Lower lobe of right lung (tissue), 2 donors: ENCODE results near the gene ACTG1. TPM values are rescaled to one million over a fixed set of nuclear protein-coding genes. Genes with fewer than 3 reads are reported as not detected.

Experiments
- ATAC-seq, 2 donors: fragments of 200-7000 bp; cut with Tn5 transposase; one replicate each; pipeline ENCODE4 v1.9.1; 2020 to 2022; ENCODE audit warnings: mild to moderate bottlenecking in 2 of 2, moderate library complexity in 2 of 2
- DNase-seq: peaks from one replicate; pipeline ENCODE4 v3.0.0-alpha.2; 2020
- H3K27ac ChIP-seq: fragments of 200-600 bp; one replicate; pipeline ENCODE4 v1.8.0; 2022
- H3K27me3 ChIP-seq: fragments of 200-600 bp; one replicate; pipeline ENCODE4 v1.8.0; 2022; ENCODE audit warnings: low read depth
- H3K36me3 ChIP-seq: fragments of 200-600 bp; one replicate; pipeline ENCODE4 v1.8.0; 2022; ENCODE audit warnings: mild to moderate bottlenecking
- H3K4me1 ChIP-seq: fragments of 200-600 bp; one replicate; pipeline ENCODE4 v1.8.0; 2022
- H3K4me3 ChIP-seq: fragments of 200-600 bp; one replicate; pipeline ENCODE4 v1.8.0; 2022; ENCODE audit warnings: mild to moderate bottlenecking
- H3K9me3 ChIP-seq: fragments of 200-600 bp; one replicate; pipeline ENCODE4 v1.8.0; 2022
- intact Hi-C: fragments of 100-400 bp; cut with DNase I; formaldehyde crosslinking; loops from one replicate; pipeline ENCODE4 v1.11.0; 2022
- total RNA-seq: library from RNA; stranded (reverse); fragmentation: NEBNext Ultra II Directional; extraction: Animal tissue kit (Norgen Biotek cat#: 25700); gene quantifications from one replicate; pipeline ENCODE4 v1.2.1, GENCODE V29; 2021
- TF ChIP-seq, protein P1 (sequence below): fragments of 200-600 bp; IDR thresholded peaks from one replicate; pipeline ENCODE4 v1.8.0; 2022; ENCODE audit warnings: antibody characterized with exemption, mild to moderate bottlenecking
- donor health status: DM: no; HTN: yes; CAD: no; lungs with severe emphysema.

Gene ACTG1
- total RNA-seq, 1 donor from 2014 or later = 1,821 TPM

DNA sequence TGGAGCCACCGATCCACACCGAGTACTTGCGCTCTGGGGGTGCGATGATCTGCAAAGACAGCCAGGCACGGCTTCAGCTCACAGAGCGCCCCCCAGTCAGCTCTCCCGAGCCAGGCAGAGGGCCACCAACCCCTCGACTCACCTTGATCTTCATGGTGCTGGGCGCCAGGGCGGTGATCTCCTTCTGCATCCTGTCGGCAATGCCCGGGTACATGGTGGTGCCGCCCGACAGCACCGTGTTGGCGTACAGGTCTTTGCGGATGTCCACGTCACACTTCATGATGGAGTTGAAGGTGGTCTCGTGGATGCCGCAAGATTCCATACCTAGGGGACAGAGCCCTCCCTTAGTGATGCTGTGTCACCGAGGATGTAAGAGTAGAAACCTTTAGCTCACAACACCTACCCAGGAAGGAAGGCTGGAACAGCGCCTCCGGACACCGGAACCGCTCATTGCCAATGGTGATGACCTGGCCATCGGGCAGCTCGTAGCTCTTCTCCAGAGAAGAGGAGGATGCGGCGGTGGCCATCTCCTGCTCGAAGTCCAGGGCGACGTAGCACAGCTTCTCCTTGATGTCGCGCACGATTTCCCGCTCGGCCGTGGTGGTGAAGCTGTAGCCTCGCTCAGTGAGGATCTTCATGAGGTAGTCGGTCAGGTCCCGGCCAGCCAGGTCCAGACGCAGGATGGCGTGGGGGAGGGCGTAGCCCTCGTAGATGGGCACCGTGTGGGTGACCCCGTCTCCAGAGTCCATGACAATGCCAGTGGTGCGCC, 1.6 kb downstream of the ACTG1 start:
- H3K27me3 ChIP-seq = no peaks in the 10 kb centered on the region
- intact Hi-C loops = no loop called here
- H3K27ac ChIP-seq = peak overlapping the region; percentile 100
- no peak for ATAC-seq
- peaks cover 27% of the 10 kb centered on the region for H3K4me1 ChIP-seq
- peak; percentile 59 for DNase-seq
- peak overlapping the region; percentile 94 for H3K4me3 ChIP-seq
- TF ChIP-seq, protein P1, sequence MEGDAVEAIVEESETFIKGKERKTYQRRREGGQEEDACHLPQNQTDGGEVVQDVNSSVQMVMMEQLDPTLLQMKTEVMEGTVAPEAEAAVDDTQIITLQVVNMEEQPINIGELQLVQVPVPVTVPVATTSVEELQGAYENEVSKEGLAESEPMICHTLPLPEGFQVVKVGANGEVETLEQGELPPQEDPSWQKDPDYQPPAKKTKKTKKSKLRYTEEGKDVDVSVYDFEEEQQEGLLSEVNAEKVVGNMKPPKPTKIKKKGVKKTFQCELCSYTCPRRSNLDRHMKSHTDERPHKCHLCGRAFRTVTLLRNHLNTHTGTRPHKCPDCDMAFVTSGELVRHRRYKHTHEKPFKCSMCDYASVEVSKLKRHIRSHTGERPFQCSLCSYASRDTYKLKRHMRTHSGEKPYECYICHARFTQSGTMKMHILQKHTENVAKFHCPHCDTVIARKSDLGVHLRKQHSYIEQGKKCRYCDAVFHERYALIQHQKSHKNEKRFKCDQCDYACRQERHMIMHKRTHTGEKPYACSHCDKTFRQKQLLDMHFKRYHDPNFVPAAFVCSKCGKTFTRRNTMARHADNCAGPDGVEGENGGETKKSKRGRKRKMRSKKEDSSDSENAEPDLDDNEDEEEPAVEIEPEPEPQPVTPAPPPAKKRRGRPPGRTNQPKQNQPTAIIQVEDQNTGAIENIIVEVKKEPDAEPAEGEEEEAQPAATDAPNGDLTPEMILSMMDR = no peak
- H3K9me3 ChIP-seq = no peaks in the 10 kb centered on the region
- peaks cover 34% of the 10 kb centered on the region for H3K36me3 ChIP-seq

DNA sequence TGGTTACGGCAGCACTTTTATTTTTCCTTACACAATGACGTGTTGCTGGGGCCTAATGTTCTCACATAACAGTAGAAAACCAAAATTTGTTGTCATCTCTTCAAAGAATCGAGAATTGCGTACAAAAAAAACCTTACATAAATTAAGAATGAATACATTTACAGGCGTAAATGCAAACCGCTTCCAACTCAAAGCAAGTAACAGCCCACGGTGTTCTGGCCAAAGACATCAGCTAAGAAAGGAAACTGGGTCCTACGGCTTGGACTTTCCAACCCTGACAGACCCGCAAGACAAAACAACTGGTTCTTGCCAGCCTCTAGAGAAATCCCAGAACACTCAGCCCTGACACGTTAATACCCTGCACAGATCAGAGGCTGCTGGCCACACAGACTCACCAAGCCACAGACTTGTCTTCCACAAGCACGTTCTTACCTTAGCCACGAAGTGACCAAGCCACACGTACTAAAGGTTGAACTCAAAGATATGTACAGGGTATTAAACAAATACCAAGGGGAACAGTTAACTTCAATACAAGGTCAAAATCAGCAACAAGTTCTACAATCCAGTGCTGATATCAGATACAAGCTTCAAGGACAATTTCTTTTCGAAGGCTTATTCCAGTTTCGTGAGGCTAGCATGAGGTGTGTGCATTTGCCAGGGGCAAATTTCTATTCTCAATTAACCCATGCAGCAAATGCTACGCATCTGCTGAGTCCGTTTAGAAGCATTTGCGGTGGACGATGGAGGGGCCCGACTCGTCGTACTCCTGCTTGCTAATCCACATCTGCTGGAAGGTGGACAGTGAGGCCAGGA, 2.4 kb downstream of the ACTG1 start:
- no peak for ATAC-seq
- DNase-seq = no peak
- intact Hi-C loops = no loop called here

DNA sequence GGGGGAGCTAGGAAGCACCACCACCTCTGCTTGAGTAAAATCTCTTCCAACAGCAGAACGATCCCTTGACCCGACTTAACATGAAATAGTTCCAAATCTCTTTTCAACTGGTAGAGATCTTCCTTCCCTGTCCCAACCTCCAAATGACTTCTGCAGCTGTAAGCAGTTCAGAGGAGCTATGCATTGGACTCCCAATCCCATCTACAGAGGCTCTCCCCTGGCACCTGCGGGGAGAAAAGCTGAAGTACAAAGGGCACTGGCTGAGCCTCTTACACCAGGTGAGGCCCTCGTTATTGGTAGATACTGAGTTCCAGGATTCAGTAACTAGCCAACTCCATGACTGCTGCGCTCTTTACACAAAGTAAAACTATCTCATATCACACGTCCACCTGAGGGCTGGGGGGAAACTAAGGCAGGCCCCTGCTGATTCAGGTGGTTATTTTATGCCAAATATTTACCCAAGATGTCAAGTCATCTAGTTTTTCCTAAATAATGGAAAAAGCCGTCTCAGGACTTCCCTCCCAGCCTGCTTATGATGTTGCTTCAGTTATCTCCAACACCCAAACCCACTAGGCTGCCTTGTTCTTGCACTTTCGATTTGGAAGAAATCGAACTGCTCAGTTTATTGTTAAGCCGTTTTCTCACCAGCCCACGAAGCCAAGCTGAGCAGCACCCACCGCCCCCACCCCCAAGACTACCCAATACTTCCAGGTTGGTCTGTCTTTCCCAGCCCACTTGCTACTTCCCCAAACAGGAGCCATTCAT, 3.2 kb downstream of the ACTG1 start:
- peak overlapping the region; percentile 100 for H3K27ac ChIP-seq
- peaks cover 18% of the 10 kb centered on the region for H3K4me1 ChIP-seq
- H3K27me3 ChIP-seq = no peaks in the 10 kb centered on the region
- H3K36me3 ChIP-seq = peaks cover 34% of the 10 kb centered on the region
- DNase-seq (no peak), ATAC-seq (no peak)
- H3K4me3 ChIP-seq = peak overlapping the region; percentile 94
- TF ChIP-seq, protein P1 = no peak
- no peaks in the 10 kb centered on the region for H3K9me3 ChIP-seq
- intact Hi-C loops = no loop called here

More for the DNA sequence above, 2.4 kb downstream of the ACTG1 start:
- TF ChIP-seq, protein P1 = no peak
- peaks cover 34% of the 10 kb centered on the region for H3K36me3 ChIP-seq
- peak overlapping the region; percentile 94 for H3K4me3 ChIP-seq
- H3K9me3 ChIP-seq = no peaks in the 10 kb centered on the region
- peaks cover 19% of the 10 kb centered on the region for H3K4me1 ChIP-seq
- peak overlapping the region; percentile 100 for H3K27ac ChIP-seq
- no peaks in the 10 kb centered on the region for H3K27me3 ChIP-seq

DNA sequence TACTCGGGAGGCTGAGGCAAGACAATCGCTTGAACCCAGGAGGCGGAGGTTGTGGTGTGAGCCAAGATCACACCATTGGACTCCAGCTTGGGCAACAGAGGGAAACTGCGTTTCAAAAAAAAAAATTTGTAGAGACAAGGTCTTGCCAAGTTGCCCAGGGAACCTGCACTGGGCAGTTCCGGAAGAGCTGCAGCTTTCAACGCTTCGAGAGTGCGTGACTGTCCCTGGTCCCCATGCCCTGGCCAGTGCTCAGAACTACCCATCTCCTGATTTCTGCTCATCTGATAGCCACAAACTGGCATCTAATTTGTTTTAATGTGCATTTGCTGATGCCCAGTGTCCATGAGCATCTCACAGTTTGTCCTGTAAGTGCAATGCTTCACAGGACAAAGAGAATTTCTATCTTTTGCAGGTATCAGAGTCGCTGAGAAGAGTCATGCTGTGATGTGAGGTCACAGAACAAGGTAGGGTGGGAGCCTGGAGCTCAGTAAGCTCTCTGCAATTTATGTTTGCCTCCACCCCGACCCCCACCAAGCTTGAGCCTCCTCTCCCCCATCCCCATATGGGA, 3.9 kb downstream of the ACTG1 start:
- Histone ChIP-seq H3K4me3 (peak overlapping the region; percentile 94), H3K9me3 (no peaks in the 10 kb centered on the region), H3K36me3 (peaks cover 34% of the 10 kb centered on the region), H3K27me3 (no peaks in the 10 kb centered on the region), H3K4me1 (peaks cover 18% of the 10 kb centered on the region), H3K27ac (peak overlapping the region; percentile 100)
- intact Hi-C loops = no loop called here
- ATAC-seq = no peak
- no peak for DNase-seq
- TF ChIP-seq, protein P1 = no peak

DNA sequence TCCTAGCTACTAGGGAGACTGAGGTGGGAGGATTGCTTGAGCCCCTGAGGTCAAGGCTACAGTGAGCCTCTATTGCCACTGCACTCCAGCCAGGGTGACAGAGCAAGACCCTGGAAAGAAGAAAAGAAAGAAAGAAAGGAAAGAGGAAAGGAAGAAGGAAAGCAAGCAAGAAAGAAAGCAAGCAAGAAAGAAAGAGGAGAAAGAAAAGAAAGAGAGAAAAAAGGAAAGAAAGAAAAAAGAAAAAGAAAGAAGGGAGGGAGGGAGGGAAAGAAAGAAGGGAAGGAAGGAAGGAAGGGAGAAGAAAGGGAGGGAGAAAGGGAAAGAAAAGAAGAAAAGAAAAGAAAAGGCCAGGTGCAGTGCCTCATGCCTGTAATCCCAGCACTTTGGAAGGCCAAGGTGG, 9.0 kb downstream of the ACTG1 start:
- no peaks in the 10 kb centered on the region for H3K9me3 ChIP-seq
- intact Hi-C loops = no loop called here
- no peaks in the 10 kb centered on the region for H3K27me3 ChIP-seq
- peaks cover 2% of the 10 kb centered on the region for H3K36me3 ChIP-seq
- DNase-seq (no peak), ATAC-seq (no peak)
- H3K4me1 ChIP-seq = peaks cover 13% of the 10 kb centered on the region
- H3K4me3 ChIP-seq = no peak overlapping the region
- TF ChIP-seq, protein P1 = no peak
- H3K27ac ChIP-seq = no peak overlapping the region
